ENCODE measurements around the gene C1R.

DNA sequence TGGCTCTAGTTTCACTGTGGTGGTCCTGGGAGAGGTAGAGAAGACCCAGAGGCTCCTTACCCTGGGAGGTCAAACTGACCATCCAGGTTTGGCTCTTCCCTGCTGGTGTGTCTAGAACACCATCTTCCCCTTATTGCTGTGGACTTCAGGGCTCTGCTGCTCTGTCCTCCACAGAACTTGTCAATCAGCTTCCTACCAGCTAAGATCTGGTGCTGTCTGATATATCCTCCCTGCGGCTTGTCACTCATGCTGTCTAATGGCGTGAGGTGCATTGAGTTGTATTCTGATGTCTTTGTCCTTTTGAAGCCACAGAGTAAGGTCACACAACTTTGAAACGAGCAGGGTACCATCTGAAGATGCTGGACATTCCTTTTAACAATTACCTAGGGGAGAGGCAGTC is 24.0 kb upstream of the C1R start:
- TF ChIP-seq, protein P1, sequence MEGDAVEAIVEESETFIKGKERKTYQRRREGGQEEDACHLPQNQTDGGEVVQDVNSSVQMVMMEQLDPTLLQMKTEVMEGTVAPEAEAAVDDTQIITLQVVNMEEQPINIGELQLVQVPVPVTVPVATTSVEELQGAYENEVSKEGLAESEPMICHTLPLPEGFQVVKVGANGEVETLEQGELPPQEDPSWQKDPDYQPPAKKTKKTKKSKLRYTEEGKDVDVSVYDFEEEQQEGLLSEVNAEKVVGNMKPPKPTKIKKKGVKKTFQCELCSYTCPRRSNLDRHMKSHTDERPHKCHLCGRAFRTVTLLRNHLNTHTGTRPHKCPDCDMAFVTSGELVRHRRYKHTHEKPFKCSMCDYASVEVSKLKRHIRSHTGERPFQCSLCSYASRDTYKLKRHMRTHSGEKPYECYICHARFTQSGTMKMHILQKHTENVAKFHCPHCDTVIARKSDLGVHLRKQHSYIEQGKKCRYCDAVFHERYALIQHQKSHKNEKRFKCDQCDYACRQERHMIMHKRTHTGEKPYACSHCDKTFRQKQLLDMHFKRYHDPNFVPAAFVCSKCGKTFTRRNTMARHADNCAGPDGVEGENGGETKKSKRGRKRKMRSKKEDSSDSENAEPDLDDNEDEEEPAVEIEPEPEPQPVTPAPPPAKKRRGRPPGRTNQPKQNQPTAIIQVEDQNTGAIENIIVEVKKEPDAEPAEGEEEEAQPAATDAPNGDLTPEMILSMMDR (IDR thresholded peaks at IDR 0.05; ENCODE audit: low read length): no peak
- no peak for TF ChIP-seq EZH2 (optimal IDR thresholded peaks at IDR 0.05; ENCODE audit: low read depth, low read length)

Data from MM.1S (cell line).